Lung (tissue), 12 donors: ENCODE results near the gene ABCA9. TPM values are rescaled to one million over a fixed set of nuclear protein-coding genes. Genes with fewer than 3 reads are reported as not detected.

Source experiments
- ATAC-seq: fragments of 200-7000 bp; cut with Tn5 transposase; one replicate; pipeline ENCODE4 v1.9.1; 2020; ENCODE audit warnings: moderate number of reproducible peaks; ENCODE audit not compliant: insufficient read depth, low FRiP score
- DNase-seq, 3 donors: peaks; one replicate each; pipeline ENCODE4 v3.0.0-alpha.2; 2013 to 2017
- H3K27ac ChIP-seq, 2 donors: one replicate each; pipeline ENCODE4 v1.5.1; 2013; ENCODE audit warnings: mild to moderate bottlenecking in 2 of 2, moderate library complexity in 2 of 2, control low read depth in 1 of 2, inconsistent platforms in 1 of 2, low read depth in 1 of 2, low read length in 1 of 2
- H3K27me3 ChIP-seq, 3 donors: one replicate each; pipeline ENCODE4 v1.5.1; 2013; ENCODE audit warnings: low read length in 2 of 3; ENCODE audit not compliant: control insufficient read depth in 3 of 3, insufficient read depth in 3 of 3
- H3K36me3 ChIP-seq, 4 donors: one replicate each; pipeline ENCODE4 v1.5.1; 2013; ENCODE audit warnings: low read length in 4 of 4, mild to moderate bottlenecking in 1 of 4, moderate library complexity in 1 of 4; ENCODE audit not compliant: control insufficient read depth in 4 of 4, insufficient read depth in 4 of 4
- H3K4me1 ChIP-seq, 5 donors: one replicate each; pipeline ENCODE4 v1.5.1; 2013; ENCODE audit warnings: low read length in 5 of 5, mild to moderate bottlenecking in 2 of 5, moderate library complexity in 1 of 5; ENCODE audit not compliant: control insufficient read depth in 5 of 5, insufficient read depth in 5 of 5
- H3K4me3 ChIP-seq: one replicate; pipeline ENCODE4 v1.5.1; 2013; ENCODE audit warnings: mild to moderate bottlenecking, control low read depth, moderate library complexity
- H3K9ac ChIP-seq, 2 donors: one replicate each; pipeline ENCODE4 v1.5.1; 2013; ENCODE audit warnings: low read length in 2 of 2, control low read depth in 1 of 2; ENCODE audit not compliant: insufficient read depth in 1 of 2
- H3K9me3 ChIP-seq, 4 donors: one replicate each; pipeline ENCODE4 v1.5.1; 2013; ENCODE audit warnings: low read length in 3 of 4, mild to moderate bottlenecking in 1 of 4, moderate library complexity in 1 of 4; ENCODE audit not compliant: control insufficient read depth in 4 of 4, insufficient read depth in 3 of 4
- CTCF ChIP-seq: IDR thresholded peaks from 2 replicates; pipeline ENCODE4 v1.5.1; 2012; ENCODE audit warnings: mild to moderate bottlenecking; ENCODE audit errors: control extremely low read depth, extremely low read depth
- WGBS, 2 donors: extraction: QIAGEN DNeasy Blood & Tissue Kit; methylation state at CpG; one replicate each; pipeline ENCODE4 v1.1.7; 2013; 5-methylcytosine and 5-hydroxymethylcytosine counted together
- polyA plus RNA-seq, 2 donors: library from polyadenylated mRNA; stranded (reverse); fragments of 200-250 nt; gene quantifications; one replicate each; pipeline ENCODE4 v1.2.1, GENCODE V29; 2013
- total RNA-seq, 2 donors: library from RNA; depleted of rRNA in 1 of 2; stranded (reverse); fragments of >200 nt in 1 of 2; gene quantifications; one replicate each; pipeline ENCODE4 v1.2.1, GENCODE V29; 2014 to 2021
- donor health status: control.
- donor health status: control.
- donor health status: Bipolar disorder and iron deficiency.
- donor health status: healthy.
- donor health status: DM: yes; HTN: yes; CAD: no.

The ABCA9 gene
- total and polyA plus RNA-seq, 4 donors: 0.34 to 24.7 (median 2.8) TPM

DNA sequence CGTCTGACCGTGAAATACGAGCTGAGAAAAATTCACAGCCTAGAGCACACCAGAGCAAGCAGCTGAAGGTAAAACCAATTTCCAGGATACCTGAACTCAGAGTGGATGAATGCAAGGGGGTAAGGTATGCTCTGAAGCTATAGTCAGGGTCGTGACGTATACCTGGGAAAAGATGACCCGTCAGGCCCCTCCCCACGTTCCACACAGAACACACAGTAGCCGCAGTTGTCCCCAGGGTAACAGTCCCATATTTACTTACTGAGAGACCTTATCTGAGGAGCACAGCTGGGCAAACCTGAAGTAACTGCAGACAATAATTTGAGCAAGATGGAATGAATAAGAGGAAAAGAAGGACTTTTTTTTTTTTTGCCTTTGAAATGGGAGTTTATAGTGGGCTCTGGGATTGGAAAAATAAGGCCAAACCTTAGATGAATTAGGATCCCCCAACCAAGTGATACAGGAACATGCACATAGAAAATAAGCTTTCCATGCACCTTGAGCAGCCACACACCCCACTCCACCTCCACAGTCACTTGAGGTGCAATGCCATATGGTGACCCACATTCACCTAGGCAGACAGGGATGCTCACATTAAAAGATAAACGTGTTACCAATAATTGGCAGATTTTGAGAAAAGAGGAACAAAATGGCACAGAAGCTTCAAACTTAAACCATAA lies 43.0 kb upstream of the ABCA9 start:
- WGBS, 2 donors: 86 to 95% methylated on average over 9 of the region's 9 CpGs
- DNase-seq (no peak), ATAC-seq (no peak)
- Histone ChIP-seq H3K9ac (no peak overlapping the region), H3K9me3 (no peaks in the 10 kb centered on the region), H3K36me3 (peaks cover 0 to 15% (median 7%) of the 10 kb centered on the region in 4 donors), H3K27ac (no peak overlapping the region), H3K27me3 (no peaks in the 10 kb centered on the region), H3K4me3 (no peak overlapping the region), H3K4me1 (no peaks in the 10 kb centered on the region)
- no peak for TF ChIP-seq CTCF

- no peak for ATAC-seq
- Histone ChIP-seq H3K27me3 (no peaks in the 10 kb centered on the region), H3K4me3 (no peak overlapping the region), H3K4me1 (no peaks in the 10 kb centered on the region), H3K9me3 (no peaks in the 10 kb centered on the region), H3K27ac (no peak overlapping the region), H3K36me3 (peaks cover 0 to 22% (median 3%) of the 10 kb centered on the region in 4 donors), H3K9ac (no peak overlapping the region)
- WGBS, 2 donors: 74 to 79% methylated on average over 4 of the region's 4 CpGs
- no peak for TF ChIP-seq CTCF
- DNase-seq: no peak
These were observed 37.9 kb upstream of the ABCA9 start for GRCh38 chr17:69098625-69099024.

DNA sequence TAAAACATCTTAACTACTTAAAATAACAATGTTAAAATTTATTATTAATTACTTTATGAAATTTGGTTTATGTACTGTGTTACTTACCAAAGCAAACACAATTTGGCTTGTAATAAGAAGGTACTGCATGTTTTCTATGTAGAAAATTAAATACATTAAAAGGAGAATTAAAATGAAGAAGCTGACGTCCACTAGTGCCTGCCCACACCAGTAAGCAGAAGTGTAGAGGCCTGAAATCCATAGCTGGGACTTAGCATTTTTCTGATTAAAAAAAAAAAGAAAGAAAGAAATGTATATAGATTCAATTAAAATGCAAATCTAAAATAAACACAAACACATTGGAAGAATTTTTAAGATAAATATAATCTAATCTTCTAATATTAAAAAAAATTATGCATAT lies 35.8 kb upstream of the ABCA9 start:
- Histone ChIP-seq H3K27me3 (no peaks in the 10 kb centered on the region), H3K36me3 (peaks cover 0 to 23% (median 6%) of the 10 kb centered on the region in 4 donors), H3K4me3 (no peak overlapping the region), H3K4me1 (peaks cover 0 to 6% (median 0%) of the 10 kb centered on the region in 5 donors), H3K27ac (no peak overlapping the region), H3K9me3 (no peaks in the 10 kb centered on the region), H3K9ac (no peak overlapping the region)
- ATAC-seq (no peak), DNase-seq (no peak)
- no peak for TF ChIP-seq CTCF
- WGBS, 2 donors: 47 to 60% methylated on average over 1 of the region's 1 CpG

- WGBS, 2 donors: 92% methylated on average over 2 of the region's 2 CpGs
- H3K4me3 ChIP-seq: no peak overlapping the region
- H3K9ac ChIP-seq: no peak overlapping the region
- H3K36me3 ChIP-seq: peaks cover 0 to 23% (median 6%) of the 10 kb centered on the region in 4 donors
- H3K27ac ChIP-seq: no peak overlapping the region
- no peak for DNase-seq
- H3K27me3 ChIP-seq: no peaks in the 10 kb centered on the region
- no peaks in the 10 kb centered on the region for H3K9me3 ChIP-seq
- TF ChIP-seq CTCF: no peak
- H3K4me1 ChIP-seq: peaks cover 0 to 6% (median 0%) of the 10 kb centered on the region in 5 donors
- ATAC-seq: no peak
These were observed 33.3 kb upstream of the ABCA9 start for GRCh38 chr17:69093995-69094394.
